AG04450 (cell line): ENCODE measurements around the gene GLE1. TPM values are rescaled to one million over a fixed set of nuclear protein-coding genes. Genes with fewer than 3 reads are reported as not detected.

ENCODE experiments used
- CTCF ChIA-PET: fragments of 300-600, 350-600 bp; formaldehyde crosslinking; extraction: SDS; loops from one replicate; lab custom pipeline; 2022; ENCODE audit warnings: antibody characterized with exemption, inconsistent platforms; lab: Charles Lee
- POLR2A ChIA-PET: fragments of 350-600 bp; formaldehyde crosslinking; extraction: SDS; loops from one replicate; lab custom pipeline; 2021; ENCODE audit warnings: antibody characterized with exemption, inconsistent platforms; lab: Yijun Ruan, JAX
- DNase-seq: peaks from one replicate; pipeline ENCODE4 v3.0.0-alpha.2; 2011; ENCODE audit warnings: low read depth, low spot score
- H3K27ac ChIP-seq: one replicate; pipeline ENCODE4 v1.5.1; 2012; ENCODE audit warnings: low read depth, low read length, control low read depth
- H3K27me3 ChIP-seq: one replicate; pipeline ENCODE4 v1.6.0; 2012; ENCODE audit warnings: low read length; ENCODE audit not compliant: control insufficient read depth, insufficient read depth
- H3K4me3 ChIP-seq: 2 replicates; pipeline ENCODE4 v1.5.1; 2011; ENCODE audit warnings: mild to moderate bottlenecking, low read depth, low read length, control low read depth
- H3K9me3 ChIP-seq: 2 replicates; pipeline ENCODE4 v1.5.1; 2012; ENCODE audit warnings: low read length; ENCODE audit not compliant: control insufficient read depth, insufficient read depth
- CTCF ChIP-seq: IDR thresholded peaks from 2 replicates; pipeline ENCODE4 v1.5.1; 2011; ENCODE audit warnings: low read depth, low read length, control low read depth, inconsistent platforms
- polyA minus RNA-seq: library from RNA; depleted of rRNA, polyadenylated mRNA; stranded (reverse); fragments of >200 nt; gene quantifications from 2 replicates; pipeline ENCODE4 v1.2.3, GENCODE V29; 2011; rRNA and poly(A)+ RNA removed
- polyA plus RNA-seq: library from polyadenylated mRNA; depleted of rRNA; stranded (reverse); fragments of >200 nt; gene quantifications from 2 replicates; pipeline ENCODE4 v1.2.3, GENCODE V29; 2011; rRNA removed

GLE1 gene
- polyA plus RNA-seq (21.6 and 27.3 TPM in 2 replicates), polyA minus RNA-seq (26.6 and 27.5 TPM in 2 replicates)

GRCh38 chr9:128504485-128505413, at the start of gene GLE1:
Gene GLE1 (plus strand): TSS chr9:128504719. CDS start chr9:128504806, 87 bp downstream.
- H3K4me3 ChIP-seq: peak within 1 kb of the TSS; percentile 99
- H3K27me3 ChIP-seq: no peaks in the 10 kb centered on the region
- DNase-seq: peak; percentile 71
- H3K9me3 ChIP-seq: no peaks in the 10 kb centered on the region; the same call in 1 of the 2 replicates
- peak within 1 kb of the TSS; percentile 52 for H3K27ac ChIP-seq
- ChIA-PET POLR2A (interaction anchor here (0.9 to 1.6 kb wide), 5 partner anchors 11 to 50 kb away, joined by 3 to 6 read pairs (median 3); no protein-coding TSS in a partner anchor), CTCF (interaction anchor here (0.6 to 1.8 kb wide), 3 partner anchors 66 to 271 kb away, joined by 3 to 6 read pairs (median 4); no protein-coding TSS in a partner anchor)
- TF ChIP-seq CTCF: no peak

GRCh38 chr9:128454991-128455390, 49.5 kb upstream of the GLE1 start:
- H3K4me3 ChIP-seq: no peak overlapping the region
- no peak overlapping the region for H3K27ac ChIP-seq
- no peak for TF ChIP-seq CTCF
- CTCF ChIA-PET: interaction anchor here (1.4 kb wide), 1 partner anchor 16 kb away, joined by 7 read pairs; no protein-coding TSS in a partner anchor
- no peaks in the 10 kb centered on the region for H3K27me3 ChIP-seq
- DNase-seq: no peak
- no peaks in the 10 kb centered on the region; the same call in 1 of the 2 replicates for H3K9me3 ChIP-seq
- POLR2A ChIA-PET: no interaction called here

GRCh38 chr9:128455849-128456612, 48.5 kb upstream of the GLE1 start, which contains the start of gene ODF2:
Gene ODF2 (plus strand): TSS chr9:128456006. CDS start chr9:128456092, 86 bp downstream.
- H3K9me3 ChIP-seq: no peaks in the 10 kb centered on the region; the same call in 1 of the 2 replicates
- peak; percentile 84 for DNase-seq
- peak within 1 kb of the TSS; percentile 82 for H3K4me3 ChIP-seq
- peak within 1 kb of the TSS; percentile 73 for H3K27ac ChIP-seq
- no peak for TF ChIP-seq CTCF
- no peaks in the 10 kb centered on the region for H3K27me3 ChIP-seq
- CTCF ChIA-PET: no interaction called here
- POLR2A ChIA-PET: interaction anchor here (0.7 kb wide), 1 partner anchor 18 kb away, joined by 4 read pairs; no protein-coding TSS in a partner anchor

- no peak for DNase-seq
Measured at GRCh38 chr9:128456613-128457061, 47.9 kb upstream of the GLE1 start.

More at GRCh38 chr9:128456613-128457061, 47.9 kb upstream of the GLE1 start:
- CTCF ChIA-PET: no interaction called here
- Histone ChIP-seq H3K27ac (peak overlapping the region; percentile 21), H3K27me3 (no peaks in the 10 kb centered on the region), H3K4me3 (peak overlapping the region; percentile 82), H3K9me3 (no peaks in the 10 kb centered on the region; the same call in 1 of the 2 replicates)
- no peak for TF ChIP-seq CTCF
- POLR2A ChIA-PET: no interaction called here
